GM04504 (cell line): ENCODE measurements around the gene ENKUR.
A peak's percentile ranks its signal among the peaks of the same experiment; 100 is the strongest.
"Not testable (repeated sequence)": the region's sequence is repeated elsewhere in the genome, so short reads cannot be mapped to it uniquely, and the experiment has no call there.

Experiments used
- DNase-seq: peaks from one replicate; pipeline ENCODE4 v3.0.0-alpha.2; 2012; ENCODE audit warnings: low read depth

Gene ENKUR

GRCh38 chr10:25023278-25023677, 7.3 kb upstream of the ENKUR start:
- DNase-seq, result no peak

- no peak for DNase-seq
Observed at GRCh38 chr10:25018703-25019102, 2.7 kb upstream of the ENKUR start.

- DNase-seq, result no peak
Observed at GRCh38 chr10:25017661-25018060, 1.7 kb upstream of the ENKUR start.

GRCh38 chr10:25017154-25017590, 1.2 kb upstream of the ENKUR start:
- DNase-seq, result no peak

- DNase-seq, result peak; percentile 97
Observed at GRCh38 chr10:25016376-25017153, 607 bp upstream of the ENKUR start, which contains the start of gene THNSL1. Gene THNSL1 (plus strand): TSS chr10:25016612. CDS start chr10:25023224, 6,612 bp downstream.

- DNase-seq, result no peak
Observed at GRCh38 chr10:25014579-25014978, 1.4 kb downstream of the ENKUR start.

GRCh38 chr10:25011591-25011990, 4.4 kb downstream of the ENKUR start:
- not testable (repeated sequence) for DNase-seq

GRCh38 chr10:24998044-24998443, 17.9 kb downstream of the ENKUR start:
- DNase-seq, result no peak

GRCh38 chr10:24995072-24995471, 20.9 kb downstream of the ENKUR start:
- no peak for DNase-seq

- no peak for DNase-seq
Observed at GRCh38 chr10:24993237-24993958, 22.6 kb downstream of the ENKUR start.

GRCh38 chr10:24992512-24993133, 23.3 kb downstream of the ENKUR start:
- DNase-seq, result no peak

GRCh38 chr10:24991298-24991697, 24.7 kb downstream of the ENKUR start:
- no peak for DNase-seq

GRCh38 chr10:24989867-24990266, 26.1 kb downstream of the ENKUR start:
- peak; percentile 1 for DNase-seq

GRCh38 chr10:24988831-24989640, 26.9 kb downstream of the ENKUR start:
- DNase-seq, result no peak

- DNase-seq, result no peak
Observed at GRCh38 chr10:24984906-24985305, 31.1 kb downstream of the ENKUR start.

GRCh38 chr10:24983946-24984345, 32.0 kb downstream of the ENKUR start:
- DNase-seq, result no peak

- no peak for DNase-seq
Observed at GRCh38 chr10:24983130-24983529, 32.8 kb downstream of the ENKUR start.

- DNase-seq, result no peak
Observed at GRCh38 chr10:24982319-24983112, 33.4 kb downstream of the ENKUR start.

GRCh38 chr10:24981161-24981710, 34.7 kb downstream of the ENKUR start:
- no peak for DNase-seq

GRCh38 chr10:24979685-24980084, 36.3 kb downstream of the ENKUR start:
- DNase-seq, result no peak

GRCh38 chr10:24974976-24975375, 41.0 kb downstream of the ENKUR start:
- peak; percentile 77 for DNase-seq
